ENCODE results near the gene BRD4. TPM values are rescaled to one million over a fixed set of nuclear protein-coding genes. Genes with fewer than 3 reads are reported as not detected.

BRD4 gene
- polyA plus RNA-seq, 1 donor (not counting 4 experiments of a cell fraction or from before 2014, with no cell fraction given) = 5.5 TPM

DNA sequence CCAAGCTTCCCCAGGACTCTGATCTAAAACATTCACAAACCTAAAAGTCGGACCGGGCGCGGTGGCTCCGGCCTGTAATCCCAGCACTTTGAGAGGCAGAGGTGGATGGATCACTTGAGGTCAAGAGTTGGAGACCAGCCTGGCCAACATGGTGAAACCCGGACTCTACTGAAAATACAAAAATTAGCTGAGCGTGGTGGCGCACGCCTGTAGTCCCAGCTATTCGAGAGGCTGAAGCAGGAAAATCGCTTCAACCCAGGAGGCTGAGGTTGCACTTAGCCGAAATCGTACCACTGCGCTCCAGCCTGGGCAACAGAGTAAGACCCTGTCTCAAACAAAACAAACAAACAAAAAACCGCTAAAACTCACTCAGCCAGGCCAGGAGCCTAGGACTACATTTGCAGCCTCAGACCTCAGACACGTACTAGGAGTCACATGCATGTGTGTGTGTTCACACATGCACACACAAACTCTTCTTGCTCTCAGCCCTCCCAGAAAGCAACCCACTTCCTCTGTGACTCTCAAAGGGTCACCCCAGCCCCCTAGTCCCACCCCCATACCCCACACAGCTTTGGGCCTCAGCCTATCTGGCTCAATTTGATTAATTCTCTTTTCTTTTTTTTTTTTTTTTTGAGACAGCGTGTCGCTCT lies 130.8 kb downstream of the BRD4 start:
- no peaks in the 10 kb centered on the region for H3K9me3 ChIP-seq (ENCODE audit: control insufficient read depth, low read depth, low read length)
- dilution Hi-C loops (cut with MboI; ENCODE audit: extremely low pct_ligation_motif_present, low sequenced_read_pairs) = no loop called here
- peaks cover 0 to 1% of the 10 kb centered on the region in 2 experiments for H3K36me3 ChIP-seq (ENCODE audit: control insufficient read depth in 2 of 2, extremely low read depth in 1 of 2, insufficient read depth in 2 of 2, low read length in 2 of 2)
- TF ChIP-seq, protein P1, sequence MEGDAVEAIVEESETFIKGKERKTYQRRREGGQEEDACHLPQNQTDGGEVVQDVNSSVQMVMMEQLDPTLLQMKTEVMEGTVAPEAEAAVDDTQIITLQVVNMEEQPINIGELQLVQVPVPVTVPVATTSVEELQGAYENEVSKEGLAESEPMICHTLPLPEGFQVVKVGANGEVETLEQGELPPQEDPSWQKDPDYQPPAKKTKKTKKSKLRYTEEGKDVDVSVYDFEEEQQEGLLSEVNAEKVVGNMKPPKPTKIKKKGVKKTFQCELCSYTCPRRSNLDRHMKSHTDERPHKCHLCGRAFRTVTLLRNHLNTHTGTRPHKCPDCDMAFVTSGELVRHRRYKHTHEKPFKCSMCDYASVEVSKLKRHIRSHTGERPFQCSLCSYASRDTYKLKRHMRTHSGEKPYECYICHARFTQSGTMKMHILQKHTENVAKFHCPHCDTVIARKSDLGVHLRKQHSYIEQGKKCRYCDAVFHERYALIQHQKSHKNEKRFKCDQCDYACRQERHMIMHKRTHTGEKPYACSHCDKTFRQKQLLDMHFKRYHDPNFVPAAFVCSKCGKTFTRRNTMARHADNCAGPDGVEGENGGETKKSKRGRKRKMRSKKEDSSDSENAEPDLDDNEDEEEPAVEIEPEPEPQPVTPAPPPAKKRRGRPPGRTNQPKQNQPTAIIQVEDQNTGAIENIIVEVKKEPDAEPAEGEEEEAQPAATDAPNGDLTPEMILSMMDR (optimal IDR thresholded peaks at IDR 0.05 in 1 of 3, IDR thresholded peaks at IDR 0.05 in 1 of 3, conservative IDR thresholded peaks at IDR 0.05 in 1 of 3; ENCODE audit: extremely low read depth in 1 of 3, insufficient read depth in 2 of 3, low read length in 3 of 3) = no peak
- TF ChIP-seq EZH2 (IDR thresholded peaks at IDR 0.05; ENCODE audit: low read length) = no peak
- peaks cover 10% of the 10 kb centered on the region for H3K4me1 ChIP-seq (ENCODE audit: control insufficient read depth, extremely low read depth, insufficient read depth, low read length)
- H3K4me3 ChIP-seq (ENCODE audit: control insufficient read depth in 2 of 3, extremely low read depth in 1 of 3, insufficient read depth in 2 of 3, low read depth in 1 of 3, low read length in 3 of 3) = no peak overlapping the region
- H3K27ac ChIP-seq (ENCODE audit: control insufficient read depth, insufficient read depth, low read length) = no peak overlapping the region
- H2AFZ ChIP-seq (ENCODE audit: control insufficient read depth, low read length) = no peak overlapping the region
- H4K20me1 ChIP-seq (ENCODE audit: control insufficient read depth, extremely low read depth, insufficient read depth, low read length) = no peaks in the 10 kb centered on the region
- no peak overlapping the region for H3K9ac ChIP-seq (ENCODE audit: control insufficient read depth, extremely low read depth, insufficient read depth, low read length)
- no peak overlapping the region for H3K4me2 ChIP-seq (ENCODE audit: control insufficient read depth, extremely low read depth, insufficient read depth, low read depth, low read length)
- H3K9me1 ChIP-seq (ENCODE audit: control insufficient read depth, extremely low read depth, insufficient read depth, low read length) = no peaks in the 10 kb centered on the region
- H3K79me2 ChIP-seq (ENCODE audit: control insufficient read depth, insufficient read depth, low read length) = no peaks in the 10 kb centered on the region
- FAIRE-seq (no peak), DNase-seq (ENCODE audit: low read depth, low spot score) (no peak)
- H3K27me3 ChIP-seq (ENCODE audit: control insufficient read depth, extremely low read depth, insufficient read depth, low read length) = peaks cover 21% of the 10 kb centered on the region

DNA sequence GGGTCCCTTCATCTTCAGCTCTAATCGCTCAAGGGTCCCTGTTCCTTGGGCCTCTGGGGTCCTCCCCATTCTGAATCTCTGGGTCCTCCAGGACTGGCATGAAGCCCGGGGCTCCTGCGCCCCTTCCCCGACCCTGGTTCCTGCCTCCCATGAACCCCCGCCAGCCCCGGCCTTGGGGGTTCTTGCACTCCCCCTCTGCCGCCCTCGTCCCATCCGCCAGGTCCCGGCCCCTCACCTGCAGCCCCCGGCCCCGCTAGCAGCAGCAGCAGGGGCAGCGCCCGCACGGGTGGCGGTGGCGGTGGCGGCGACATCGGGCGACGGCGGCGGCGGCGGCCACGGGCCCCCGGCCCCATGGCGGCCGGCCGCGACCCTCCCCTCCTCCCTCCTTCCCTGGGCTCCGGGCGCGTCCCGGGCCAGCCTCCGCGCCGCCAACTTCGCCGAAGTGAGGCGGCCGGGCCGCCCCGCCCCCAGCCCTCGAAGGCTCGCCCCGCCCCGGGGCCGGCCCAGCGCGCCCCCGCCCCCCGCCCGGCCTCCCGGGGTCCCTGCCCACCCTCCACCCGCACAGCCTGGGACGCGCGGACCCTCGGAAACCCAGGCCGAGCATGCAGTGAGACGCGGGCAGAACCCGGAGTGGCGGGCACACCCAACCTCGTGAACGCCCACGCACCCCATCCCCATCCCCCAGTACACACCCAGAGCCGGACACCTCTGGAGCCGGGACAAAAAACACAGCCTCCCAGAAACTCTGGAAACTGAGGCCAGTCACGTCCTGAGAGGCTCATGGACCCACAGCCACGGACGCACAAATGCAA lies 131.6 kb downstream of the BRD4 start, which contains the start of gene NOTCH3:
TSS of gene NOTCH3 (minus strand) at position 443 of the 812 bp plus-strand sequence. CDS start at position 353, 90 bp downstream.
- H3K9me1 ChIP-seq (ENCODE audit: control insufficient read depth, extremely low read depth, insufficient read depth, low read length) = no peaks in the 10 kb centered on the region
- peaks cover 21% of the 10 kb centered on the region for H3K27me3 ChIP-seq (ENCODE audit: control insufficient read depth, extremely low read depth, insufficient read depth, low read length)
- no peaks in the 10 kb centered on the region for H4K20me1 ChIP-seq (ENCODE audit: control insufficient read depth, extremely low read depth, insufficient read depth, low read length)
- peak within 1 kb of the TSS; percentile 60 for H3K4me2 ChIP-seq (ENCODE audit: control insufficient read depth, extremely low read depth, insufficient read depth, low read depth, low read length)
- H3K9ac ChIP-seq (ENCODE audit: control insufficient read depth, extremely low read depth, insufficient read depth, low read length) = peak within 1 kb of the TSS; percentile 47
- H2AFZ ChIP-seq (ENCODE audit: control insufficient read depth, low read length) = no peak within 1 kb of the TSS
- no peaks in the 10 kb centered on the region for H3K79me2 ChIP-seq (ENCODE audit: control insufficient read depth, insufficient read depth, low read length)
- peak within 1 kb of the TSS in 2 of 3 experiments; percentile 34 to 57 for H3K4me3 ChIP-seq (ENCODE audit: control insufficient read depth in 2 of 3, extremely low read depth in 1 of 3, insufficient read depth in 2 of 3, low read depth in 1 of 3, low read length in 3 of 3)
- peaks cover 12% of the 10 kb centered on the region for H3K4me1 ChIP-seq (ENCODE audit: control insufficient read depth, extremely low read depth, insufficient read depth, low read length)
- no peak for DNase-seq (ENCODE audit: low read depth, low spot score)
- dilution Hi-C loops (cut with MboI; ENCODE audit: extremely low pct_ligation_motif_present, low sequenced_read_pairs) = no loop called here
- FAIRE-seq = no peak
- TF ChIP-seq, protein P1 (optimal IDR thresholded peaks at IDR 0.05 in 1 of 3, IDR thresholded peaks at IDR 0.05 in 1 of 3, conservative IDR thresholded peaks at IDR 0.05 in 1 of 3; ENCODE audit: extremely low read depth in 1 of 3, insufficient read depth in 2 of 3, low read length in 3 of 3) = no peak
- no peak within 1 kb of the TSS for H3K27ac ChIP-seq (ENCODE audit: control insufficient read depth, insufficient read depth, low read length)
- peaks cover 0 to 1% of the 10 kb centered on the region in 2 experiments for H3K36me3 ChIP-seq (ENCODE audit: control insufficient read depth in 2 of 2, extremely low read depth in 1 of 2, insufficient read depth in 2 of 2, low read length in 2 of 2)
- no peaks in the 10 kb centered on the region for H3K9me3 ChIP-seq (ENCODE audit: control insufficient read depth, low read depth, low read length)
